BJ (cell line): ENCODE measurements around the gene MPC1. TPM values are rescaled to one million over a fixed set of nuclear protein-coding genes. Genes with fewer than 3 reads are reported as not detected.
A peak's percentile ranks its signal among the peaks of the same experiment; 100 is the strongest.
"Not testable (repeated sequence)": the region's sequence is repeated elsewhere in the genome, so short reads cannot be mapped to it uniquely, and the experiment has no call there.

Experiments
- CTCF ChIA-PET: fragments of 350-600 bp; formaldehyde crosslinking; extraction: SDS; loops from one replicate; lab custom pipeline; 2021; ENCODE audit warnings: antibody characterized with exemption, inconsistent platforms; lab: Yijun Ruan, JAX
- POLR2A ChIA-PET: fragments of 300-600 bp; sonication (Branson Sonifier 250); formaldehyde crosslinking; extraction: SDS; loops from one replicate; lab custom pipeline; 2021; ENCODE audit warnings: antibody characterized with exemption; lab: Charles Lee
- DNase-seq: peaks from one replicate; pipeline ENCODE4 v3.0.0-alpha.2; 2011; ENCODE audit warnings: low read depth
- H3K27me3 ChIP-seq: 2 replicates; pipeline ENCODE4 v1.6.0; 2011; ENCODE audit warnings: low read length; ENCODE audit not compliant: control insufficient read depth, insufficient read depth
- H3K36me3 ChIP-seq: 2 replicates; pipeline ENCODE4 v1.5.1; 2011; ENCODE audit warnings: low read length; ENCODE audit not compliant: control insufficient read depth, insufficient read depth
- H3K4me3 ChIP-seq: 2 replicates; pipeline ENCODE4 v1.5.1; 2011; ENCODE audit warnings: low read depth, mild to moderate bottlenecking, control low read depth, low read length
- CTCF ChIP-seq: IDR thresholded peaks from 2 replicates; pipeline ENCODE4 v1.5.1; 2011; ENCODE audit warnings: low read depth, mild to moderate bottlenecking, control low read depth, inconsistent platforms, low read length, moderate library complexity; ENCODE audit not compliant: insufficient read depth
- polyA plus RNA-seq: library from polyadenylated mRNA; depleted of rRNA; stranded (reverse); fragments of >200 nt; gene quantifications from 2 replicates; pipeline ENCODE4 v1.2.3, GENCODE V29; 2011

Gene MPC1
- polyA plus RNA-seq, 1 experiment: 19.2 TPM

- H3K36me3 ChIP-seq: no peaks in the 10 kb centered on the region
- no peaks in the 10 kb centered on the region; the same call in 1 of the 2 replicates for H3K27me3 ChIP-seq
- no peak overlapping the region for H3K4me3 ChIP-seq
- CTCF ChIA-PET: interaction anchor here (1.8 to 4.3 kb wide), 2 partner anchors 12 to 75 kb away, joined by 4 to 22 read pairs; no protein-coding TSS in a partner anchor
- no peak for TF ChIP-seq CTCF
- POLR2A ChIA-PET: no interaction called here
- no peak for DNase-seq
These were observed 5.7 kb upstream of the MPC1 start for GRCh38 chr6:166388290-166389004.

GRCh38 chr6:166387642-166388289 is 5.0 kb upstream of the MPC1 start:
- Histone ChIP-seq H3K36me3 (no peaks in the 10 kb centered on the region), H3K27me3 (no peaks in the 10 kb centered on the region; the same call in 1 of the 2 replicates), H3K4me3 (no peak overlapping the region)
- POLR2A ChIA-PET: no interaction called here
- DNase-seq: no peak
- TF ChIP-seq CTCF: no peak
- CTCF ChIA-PET: interaction anchor here (1.8 to 4.3 kb wide), 2 partner anchors 12 to 75 kb away, joined by 4 to 22 read pairs; no protein-coding TSS in a partner anchor

- POLR2A ChIA-PET, H3K27me3 ChIP-seq, H3K36me3 ChIP-seq, H3K4me3 ChIP-seq, DNase-seq: not testable (repeated sequence)
- CTCF ChIA-PET: interaction anchor here (4.3 kb wide), 1 partner anchor 13 kb away, joined by 22 read pairs; no protein-coding TSS in a partner anchor
These were observed 4.4 kb upstream of the MPC1 start for GRCh38 chr6:166387098-166387497.

GRCh38 chr6:166386111-166386510 is 3.4 kb upstream of the MPC1 start:
- H3K27me3 ChIP-seq: no peaks in the 10 kb centered on the region; the same call in 1 of the 2 replicates
- H3K4me3 ChIP-seq: no peak overlapping the region
- no peak for TF ChIP-seq CTCF
- CTCF ChIA-PET: interaction anchor here (0.9 to 1.6 kb wide), 2 partner anchors 14 to 73 kb away, joined by 3 to 6 read pairs; no protein-coding TSS in a partner anchor
- POLR2A ChIA-PET: no interaction called here
- no peak for DNase-seq
- no peaks in the 10 kb centered on the region for H3K36me3 ChIP-seq

GRCh38 chr6:166383802-166384363 is 1.1 kb upstream of the MPC1 start:
- DNase-seq, POLR2A ChIA-PET, H3K27me3 ChIP-seq, H3K36me3 ChIP-seq: not testable (repeated sequence)
- CTCF ChIA-PET: interaction anchor here (1.0 to 2.0 kb wide), 4 partner anchors 13 to 76 kb away, joined by 3 to 10 read pairs (median 3); partner anchors contain the start of gene PRR18
- peak overlapping the region; percentile 84 for H3K4me3 ChIP-seq

- no peak for TF ChIP-seq CTCF
- DNase-seq: no peak
- Histone ChIP-seq H3K27me3 (no peaks in the 10 kb centered on the region; the same call in 1 of the 2 replicates), H3K4me3 (peak overlapping the region; percentile 84), H3K36me3 (no peaks in the 10 kb centered on the region)
- ChIA-PET POLR2A (no interaction called here), CTCF (no interaction called here)
These were observed 224 bp downstream of the MPC1 start for GRCh38 chr6:166382500-166382932.
